K562 (cell line): ENCODE measurements around the gene FGGY. TPM values are rescaled to one million over a fixed set of nuclear protein-coding genes. Genes with fewer than 3 reads are reported as not detected.

Experiments used
- ATAC-seq: fragments of 200-7000 bp; cut with Tn5 transposase; 3 replicates; pipeline ENCODE4 v1.9.1; 2020; ENCODE audit warnings: moderate library complexity
- BruUV-seq: library from RNA; stranded (reverse); fragments of 400-500 nt; replicated peaks from 2 replicates; lab custom pipeline; 2021; lab: Mats Ljungman, UMichigan
- CTCF ChIA-PET: fragments of 300-600 bp; formaldehyde crosslinking; extraction: SDS; loops from one replicate; lab custom pipeline; 2021; ENCODE audit warnings: low intra/inter-chr PET ratio; lab: Yijun Ruan, JAX
- POLR2A ChIA-PET: fragments of 300-600, 350-650 bp; sonication (Branson Sonifier 250); formaldehyde crosslinking; extraction: SDS; loops from one replicate; lab custom pipeline; 2021; ENCODE audit warnings: antibody characterized with exemption, inconsistent platforms; lab: Yijun Ruan, JAX
- DNase-seq, 4 experiments: peaks; one replicate each; pipeline versions ENCODE4 v3.0.0 to v3.0.0-alpha.2; 2011 to 2018; ENCODE audit warnings: low spot score in 3 of 4, mixed read lengths in 3 of 4; ENCODE audit errors: extremely low read depth in 1 of 4
- FAIRE-seq: peaks from 2 replicates; lab custom pipeline; 2011; peaks lifted over from hg19 to GRCh38; lab: Jason Lieb, UNC
- H2AFZ ChIP-seq: 2 replicates; pipeline ENCODE4 v1.6.0; 2011; ENCODE audit warnings: low read depth, low read length, control low read depth, inconsistent platforms
- H3K27ac ChIP-seq: fragments of 200-600 bp; 3 replicates; pipeline ENCODE4 v1.8.0; 2011; ENCODE audit warnings: low read depth, mild to moderate bottlenecking, control low read depth, inconsistent platforms, low read length, moderate library complexity, mixed read lengths; ENCODE audit errors: extremely low read depth
- H3K27me3 ChIP-seq, 2 experiments: fragments of 300-600 bp in 1 of 2; 2 replicates in 1 of 2; 3 replicates in 1 of 2; pipeline versions ENCODE4 v1.6.0 to v1.8.0; 2011; ENCODE audit warnings: inconsistent platforms in 2 of 2, low read length in 2 of 2, mild to moderate bottlenecking in 1 of 2, mixed read lengths in 1 of 2, moderate library complexity in 1 of 2; ENCODE audit not compliant: control insufficient read depth in 2 of 2, insufficient read depth in 2 of 2
- H3K36me3 ChIP-seq: fragments of 300-600 bp; 3 replicates; pipeline ENCODE4 v1.8.0; 2011; ENCODE audit warnings: mild to moderate bottlenecking, low read length, inconsistent platforms; ENCODE audit not compliant: control insufficient read depth, insufficient read depth
- H3K4me1 ChIP-seq, 2 experiments: fragments of 200-600 bp in 1 of 2; replicated peaks in 1 of 2; 2 replicates in 1 of 2; 3 replicates in 1 of 2; pipeline versions ENCODE4 v1.5.1 to v1.8.0; 2011; ENCODE audit warnings: inconsistent platforms in 2 of 2, low read length in 2 of 2, mild to moderate bottlenecking in 1 of 2, mixed read lengths in 1 of 2, moderate library complexity in 1 of 2; ENCODE audit not compliant: control insufficient read depth in 2 of 2, insufficient read depth in 2 of 2
- H3K4me2 ChIP-seq: 2 replicates; pipeline ENCODE4 v1.6.1; 2011; ENCODE audit warnings: low read length, control low read depth, inconsistent platforms, mixed read lengths; ENCODE audit not compliant: insufficient read depth
- H3K4me3 ChIP-seq: fragments of 200-600 bp; sonication (generic), shearing (Covaris generic); 2 replicates; pipeline ENCODE4 v1.5.1; 2016; ENCODE audit warnings: control low read depth, inconsistent platforms
- H3K79me2 ChIP-seq: fragments of 200-600 bp; 3 replicates; pipeline ENCODE4 v1.8.0; 2011; ENCODE audit warnings: low read length, inconsistent platforms; ENCODE audit not compliant: control insufficient read depth, insufficient read depth
- H3K9ac ChIP-seq, 2 experiments: 2 replicates each; pipeline versions ENCODE4 v1.6.0 to v1.6.1; 2011; ENCODE audit warnings: low read depth in 2 of 2, low read length in 2 of 2, control low read depth in 1 of 2, inconsistent platforms in 1 of 2, mild to moderate bottlenecking in 1 of 2, mixed read lengths in 1 of 2; ENCODE audit not compliant: insufficient read depth in 1 of 2
- H3K9me1 ChIP-seq: one replicate; pipeline ENCODE4 v1.6.0; 2011; ENCODE audit warnings: inconsistent platforms, mild to moderate bottlenecking, low read length, moderate library complexity; ENCODE audit not compliant: control insufficient read depth, insufficient read depth
- H3K9me3 ChIP-seq: replicated peaks from 2 replicates; pipeline ENCODE4 v1.5.1; 2011; ENCODE audit warnings: low read depth, low read length, inconsistent platforms; ENCODE audit not compliant: control insufficient read depth, insufficient read depth
- H4K20me1 ChIP-seq: replicated peaks from 2 replicates; pipeline ENCODE4 v1.6.1; 2011; ENCODE audit warnings: low read length, inconsistent platforms, mixed read lengths; ENCODE audit not compliant: control insufficient read depth, insufficient read depth
- CC2D1A ChIP-seq: fragments of 450-650 bp; IDR thresholded peaks from 2 replicates; pipeline ENCODE4 v1.6.1; 2017; ENCODE audit warnings: mild to moderate bottlenecking
- CEBPB ChIP-seq: fragments of 450-650 bp; IDR thresholded peaks from 2 replicates; pipeline ENCODE4 v1.6.1; 2016; ENCODE audit warnings: missing genetic modification characterization, missing compliant biosample characterization
- DIDO1 ChIP-seq: fragments of 450-650 bp; IDR thresholded peaks from 2 replicates; pipeline ENCODE4 v1.6.1; 2016; ENCODE audit warnings: low read depth, missing biosample characterization, missing genetic modification characterization
- DNMT1 ChIP-seq: fragments of 450-650 bp; IDR thresholded peaks from 2 replicates; pipeline ENCODE4 v1.6.1; 2016; ENCODE audit warnings: antibody characterized with exemption, mild to moderate bottlenecking
- FOXK1 ChIP-seq: sonication (generic); formaldehyde crosslinking; IDR thresholded peaks from 2 replicates; pipeline ENCODE4 v1.8.0; 2022; ENCODE audit warnings: missing genetic modification reagents, mild to moderate bottlenecking, borderline replicate concordance
- LCOR ChIP-seq: sonication (generic); formaldehyde crosslinking; IDR thresholded peaks from 2 replicates; pipeline ENCODE4 v1.8.0; 2022; ENCODE audit warnings: mild to moderate bottlenecking, missing genetic modification reagents
- MCM3 ChIP-seq: fragments of 450-650 bp; IDR thresholded peaks from 2 replicates; pipeline ENCODE4 v1.6.1; 2016
- MEIS2 ChIP-seq: fragments of 450-650 bp; IDR thresholded peaks from 2 replicates; pipeline ENCODE4 v1.6.1; 2014; ENCODE audit warnings: mild to moderate bottlenecking; ENCODE audit not compliant: partially characterized antibody
- NCOA4 ChIP-seq: fragments of 450-650 bp; IDR thresholded peaks from 2 replicates; pipeline ENCODE4 v1.6.1; 2018; ENCODE audit warnings: mild to moderate bottlenecking; ENCODE audit not compliant: partially characterized antibody
- NUFIP1 ChIP-seq: fragments of 450-650 bp; IDR thresholded peaks from 2 replicates; pipeline ENCODE4 v1.6.1; 2018; ENCODE audit not compliant: partially characterized antibody
- RBM14 ChIP-seq: fragments of 200-400 bp; formaldehyde crosslinking; IDR thresholded peaks from 2 replicates; pipeline ENCODE4 v1.6.1; 2018; ENCODE audit warnings: low read depth, mild to moderate bottlenecking, low read length, moderate library complexity, borderline replicate concordance; ENCODE audit not compliant: insufficient read depth
- SMARCA4 ChIP-seq: fragments of 450-650 bp; IDR thresholded peaks from 2 replicates; pipeline ENCODE4 v1.6.1; 2016
- U2AF2 ChIP-seq: fragments of 200-400 bp; formaldehyde crosslinking; optimal IDR thresholded peaks from 2 replicates; pipeline ENCODE3; 2017; ENCODE audit warnings: low read depth, mild to moderate bottlenecking, low read length
- ZBTB1 ChIP-seq: sonication (generic); formaldehyde crosslinking; IDR thresholded peaks from 2 replicates; pipeline ENCODE4 v1.8.1; 2023; ENCODE audit warnings: missing genetic modification reagents, low read depth, mild to moderate bottlenecking, borderline replicate concordance
- ZC3H4 ChIP-seq: sonication (generic); formaldehyde crosslinking; IDR thresholded peaks from 2 replicates; pipeline ENCODE4 v1.9.0; 2021; ENCODE audit warnings: missing genetic modification reagents, borderline replicate concordance
- ZNF143 ChIP-seq: sonication (generic); formaldehyde crosslinking; IDR thresholded peaks from 2 replicates; pipeline ENCODE4 v1.9.0; 2022; ENCODE audit warnings: mild to moderate bottlenecking, missing genetic modification reagents
- ZZZ3 ChIP-seq: fragments of 450-650 bp; IDR thresholded peaks from 2 replicates; pipeline ENCODE4 v1.6.1; 2016; ENCODE audit warnings: antibody characterized with exemption, mild to moderate bottlenecking, moderate library complexity
- WGBS: fragments of 100-300 bp; shearing (Covaris generic); methylation state at CpG from one replicate; pipeline ENCODE4 v1.1.6; 2016; ENCODE audit warnings: low coverage, mixed read lengths; ENCODE audit not compliant: insufficient coverage; ENCODE audit errors: missing lambda C conversion rate; 5-methylcytosine and 5-hydroxymethylcytosine counted together
- in situ Hi-C: fragments of 300-500 bp; cut with MboI; formaldehyde crosslinking; loops from 4 replicates; pipeline ENCODE4 v1.15.0; 2018; ENCODE audit warnings: inconsistent platforms, mixed read lengths
- intact Hi-C: fragments of 100-400 bp; cut with micrococcal nuclease; formaldehyde crosslinking; loops from 2 replicates; pipeline ENCODE4 v1.14.2; 2022
- polyA plus RNA-seq, 8 experiments: library from polyadenylated mRNA; depleted of rRNA in 4 of 8; stranded (reverse) in 5 of 8; unstranded in 3 of 8; fragments of >200 nt; fragmentation: Nextera tagmentation in 2 of 8; fragmentation: Illumina TruSeq in 1 of 8; extraction: Ambion mirVana in 2 of 8; extraction: Trizol in 1 of 8; gene quantifications; 2 replicates each; pipeline versions ENCODE4 v1.2.1 to v1.2.3, GENCODE V29; 2011 to 2014; ENCODE audit warnings: inconsistent platforms in 1 of 8, missing spikeins in 1 of 8
- total RNA-seq, 7 experiments: library from RNA; depleted of rRNA in 6 of 7; stranded (reverse); fragments of >200 nt in 6 of 7; fragmentation: Illumina TruSeq in 2 of 7; extraction: Trizol in 2 of 7; gene quantifications; 2 replicates each; pipeline versions ENCODE4 v1.2.1 to v1.2.3, GENCODE V29; 2011 to 2021; ENCODE audit warnings: low replicate concordance in 1 of 7
- TF ChIP-seq, protein P1 (sequence below): fragments of 250-450 bp; sonication (Bioruptor Pico); IDR thresholded peaks from 2 replicates; pipeline ENCODE4 v1.5.0; 2020; ENCODE audit warnings: mild to moderate bottlenecking

Gene FGGY
- total and polyA plus RNA-seq, 9 of the 15 experiments (the other 6 are each of a cell fraction or from before 2014, with no cell fraction given) = 9.7 to 19.2 (median 12.6) TPM

DNA sequence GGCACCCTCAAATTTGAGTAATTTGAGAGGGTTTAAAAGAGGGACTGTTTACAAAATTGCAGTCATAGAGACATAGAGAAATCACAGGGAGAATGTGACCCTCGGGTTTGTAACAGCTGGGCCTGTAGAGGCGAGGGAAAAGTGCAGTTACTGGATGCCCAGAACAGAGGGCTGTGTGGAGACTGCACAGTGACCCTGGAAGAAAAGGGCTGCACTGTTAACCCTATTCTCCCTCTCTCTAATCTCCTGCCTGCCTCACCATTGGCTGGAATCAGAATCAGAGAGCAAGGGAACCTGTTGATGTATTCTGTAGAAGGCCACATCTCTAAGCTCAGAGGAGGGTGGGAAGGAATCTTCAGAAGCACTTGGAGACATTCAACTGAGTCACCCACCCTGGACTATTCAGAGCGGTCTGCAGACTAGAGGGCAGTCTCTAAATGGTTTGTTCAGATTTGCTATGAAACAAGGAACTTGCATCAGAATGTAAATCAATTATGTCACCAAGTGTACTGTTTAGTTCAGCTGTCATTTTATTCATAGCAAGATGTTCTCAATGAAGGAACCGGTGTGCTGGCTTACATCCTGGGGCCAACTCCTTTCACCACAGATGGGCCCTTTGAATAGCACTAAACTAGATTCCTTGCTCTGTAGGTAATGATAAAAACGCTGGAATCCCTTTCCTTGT, 385.6 kb downstream of the FGGY start:
- Histone ChIP-seq H3K4me1 (no peaks in the 10 kb centered on the region), H3K9me3 (no peaks in the 10 kb centered on the region), H3K36me3 (no peaks in the 10 kb centered on the region), H3K4me2 (no peak overlapping the region), H2AFZ (no peak overlapping the region), H3K9me1 (no peaks in the 10 kb centered on the region), H3K4me3 (no peak overlapping the region), H3K9ac (no peak overlapping the region), H3K79me2 (no peaks in the 10 kb centered on the region), H3K27me3 (peaks cover 0 to 5% of the 10 kb centered on the region in 2 experiments; a peak in 2 of 5 replicates), H4K20me1 (no peaks in the 10 kb centered on the region), H3K27ac (no peak overlapping the region)
- POLR2A ChIA-PET = no interaction called here
- ATAC-seq (no peak), FAIRE-seq (no peak), DNase-seq (no peak)
- no TSS peak for BruUV-seq
- intact Hi-C loops = no loop called here
- TF ChIP-seq ZC3H4 (CRISPR knock-in tag) (no peak), MEIS2 (peak; percentile 10)
- 5% methylated on average over 5 of the region's 5 CpGs for WGBS
- CTCF ChIA-PET = no interaction called here
- in situ Hi-C loops = no loop called here

DNA sequence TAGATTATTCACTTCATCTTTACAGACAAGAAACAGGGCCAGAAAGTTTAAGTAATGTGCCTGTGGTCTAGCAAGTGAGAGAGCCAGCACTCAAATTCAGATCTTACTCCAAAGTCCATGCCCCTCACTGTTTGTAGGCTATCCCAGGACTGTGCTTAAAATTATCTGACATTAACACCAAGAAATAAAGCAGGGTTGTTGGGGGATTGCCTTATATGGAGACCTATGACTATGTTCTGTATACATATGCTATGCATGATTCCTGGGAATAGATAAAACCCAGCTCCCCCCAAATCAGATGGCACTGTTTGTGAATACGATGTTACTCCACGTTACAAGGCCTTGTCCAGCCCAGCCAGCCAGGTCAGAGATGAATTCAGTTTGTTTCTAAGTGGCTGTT, 386.3 kb downstream of the FGGY start:
- Histone ChIP-seq H3K36me3 (no peaks in the 10 kb centered on the region), H4K20me1 (no peaks in the 10 kb centered on the region), H3K4me3 (no peak overlapping the region), H3K4me2 (no peak overlapping the region), H3K27me3 (peaks cover 0 to 5% of the 10 kb centered on the region in 2 experiments; a peak in 2 of 5 replicates), H3K9ac (no peak overlapping the region), H3K27ac (no peak overlapping the region), H3K4me1 (no peaks in the 10 kb centered on the region), H3K79me2 (no peaks in the 10 kb centered on the region), H2AFZ (no peak overlapping the region), H3K9me1 (no peaks in the 10 kb centered on the region), H3K9me3 (no peaks in the 10 kb centered on the region)
- ChIA-PET POLR2A (interaction anchor here (0.7 to 1.0 kb wide), 2 partner anchors 12 to 20 kb away, joined by 3 read pairs; no protein-coding TSS in a partner anchor), CTCF (no interaction called here)
- in situ Hi-C loops = no loop called here
- 6% methylated on average over 2 of the region's 2 CpGs for WGBS
- no peak for FAIRE-seq
- no peak for ATAC-seq
- BruUV-seq = no TSS peak
- intact Hi-C loops = no loop called here
- DNase-seq = no peak
- TF ChIP-seq SMARCA4 = no peak
- no peak for TF ChIP-seq NCOA4
- no peak for TF ChIP-seq ZZZ3
- TF ChIP-seq ZNF143 (CRISPR knock-in tag) = no peak
- no peak for TF ChIP-seq DIDO1 (tag)
- TF ChIP-seq ZBTB1 (CRISPR knock-in tag) = no peak
- TF ChIP-seq MCM3 = no peak
- TF ChIP-seq FOXK1 (CRISPR knock-in tag) = no peak
- no peak for TF ChIP-seq RBM14
- no peak for TF ChIP-seq U2AF2
- TF ChIP-seq CEBPB (tag) = no peak
- no peak for TF ChIP-seq LCOR (CRISPR knock-in tag)
- TF ChIP-seq CC2D1A = no peak
- no peak for TF ChIP-seq DNMT1
- TF ChIP-seq, protein P1, sequence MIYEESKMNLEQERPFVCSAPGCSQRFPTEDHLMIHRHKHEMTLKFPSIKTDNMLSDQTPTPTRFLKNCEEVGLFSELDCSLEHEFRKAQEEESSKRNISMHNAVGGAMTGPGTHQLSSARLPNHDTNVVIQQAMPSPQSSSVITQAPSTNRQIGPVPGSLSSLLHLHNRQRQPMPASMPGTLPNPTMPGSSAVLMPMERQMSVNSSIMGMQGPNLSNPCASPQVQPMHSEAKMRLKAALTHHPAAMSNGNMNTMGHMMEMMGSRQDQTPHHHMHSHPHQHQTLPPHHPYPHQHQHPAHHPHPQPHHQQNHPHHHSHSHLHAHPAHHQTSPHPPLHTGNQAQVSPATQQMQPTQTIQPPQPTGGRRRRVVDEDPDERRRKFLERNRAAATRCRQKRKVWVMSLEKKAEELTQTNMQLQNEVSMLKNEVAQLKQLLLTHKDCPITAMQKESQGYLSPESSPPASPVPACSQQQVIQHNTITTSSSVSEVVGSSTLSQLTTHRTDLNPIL (CRISPR knock-in tag) = no peak
- TF ChIP-seq NUFIP1 = no peak
